Keratinocyte (primary cell): Measurements from ENCODE around the gene KLHL5. TPM values are rescaled to one million over a fixed set of nuclear protein-coding genes. Genes with fewer than 3 reads are reported as not detected.

Experiments
- DNase-seq: peaks from one replicate; pipeline ENCODE4 v3.0.0-alpha.2; 2011; ENCODE audit warnings: low read depth, missing footprints, low spot score
- FAIRE-seq: peaks from 2 replicates; lab custom pipeline; 2011; peaks lifted over from hg19 to GRCh38; lab: Jason Lieb, UNC
- H2AFZ ChIP-seq: 2 replicates; pipeline ENCODE4 v1.6.0; 2012; ENCODE audit warnings: low read length, control low read depth, inconsistent platforms; ENCODE audit not compliant: control insufficient read depth
- H3K27ac ChIP-seq: 2 replicates; pipeline ENCODE4 v1.5.1; 2011; ENCODE audit warnings: low read length; ENCODE audit not compliant: control insufficient read depth, insufficient read depth
- H3K27me3 ChIP-seq: 3 replicates; pipeline ENCODE4 v1.6.0; 2011; ENCODE audit warnings: low read length; ENCODE audit not compliant: control insufficient read depth, insufficient read depth; ENCODE audit errors: extremely low read depth
- H3K36me3 ChIP-seq, 2 experiments: 2 replicates in 1 of 2; 3 replicates in 1 of 2; pipeline ENCODE4 v1.5.1; 2011; ENCODE audit warnings: low read length in 2 of 2, mild to moderate bottlenecking in 1 of 2; ENCODE audit not compliant: control insufficient read depth in 2 of 2, insufficient read depth in 2 of 2; ENCODE audit errors: extremely low read depth in 1 of 2
- H3K4me1 ChIP-seq: 3 replicates; pipeline ENCODE4 v1.5.1; 2011; ENCODE audit warnings: low read length; ENCODE audit not compliant: control insufficient read depth, insufficient read depth; ENCODE audit errors: extremely low read depth
- H3K4me2 ChIP-seq: 3 replicates; pipeline ENCODE4 v1.6.0; 2011; ENCODE audit warnings: low read depth, low read length; ENCODE audit not compliant: control insufficient read depth, insufficient read depth; ENCODE audit errors: extremely low read depth
- H3K4me3 ChIP-seq, 3 experiments: fragments of 200-600 bp in 1 of 3; sonication (generic) in 1 of 3; 2 replicates in 2 of 3; 3 replicates in 1 of 3; pipeline ENCODE4 v1.5.1; 2011 to 2016; ENCODE audit warnings: low read length in 3 of 3, mild to moderate bottlenecking in 3 of 3, control low read depth in 2 of 3, inconsistent platforms in 1 of 3, low read depth in 1 of 3, mixed read lengths in 1 of 3, mixed run types in 1 of 3, moderate library complexity in 1 of 3; ENCODE audit not compliant: control insufficient read depth in 2 of 3, insufficient read depth in 2 of 3; ENCODE audit errors: extremely low read depth in 1 of 3
- H3K79me2 ChIP-seq: 2 replicates; pipeline ENCODE4 v1.6.0; 2012; ENCODE audit warnings: low read length; ENCODE audit not compliant: control insufficient read depth, insufficient read depth
- H3K9ac ChIP-seq: 3 replicates; pipeline ENCODE4 v1.6.0; 2011; ENCODE audit warnings: low read length; ENCODE audit not compliant: control insufficient read depth, insufficient read depth; ENCODE audit errors: extremely low read depth
- H3K9me1 ChIP-seq: 3 replicates; pipeline ENCODE4 v1.6.0; 2011; ENCODE audit warnings: low read length; ENCODE audit not compliant: control insufficient read depth, insufficient read depth; ENCODE audit errors: extremely low read depth
- H3K9me3 ChIP-seq: 2 replicates; pipeline ENCODE4 v1.5.1; 2012; ENCODE audit warnings: low read depth, low read length; ENCODE audit not compliant: control insufficient read depth
- H4K20me1 ChIP-seq: 3 replicates; pipeline ENCODE4 v1.6.0; 2011; ENCODE audit warnings: low read length; ENCODE audit not compliant: control insufficient read depth, insufficient read depth; ENCODE audit errors: extremely low read depth
- EZH2 ChIP-seq: IDR thresholded peaks from one replicate; pipeline ENCODE4 v1.6.1; 2012; ENCODE audit warnings: inconsistent platforms, mild to moderate bottlenecking, low read length, moderate library complexity
- dilution Hi-C: fragments of 300-500 bp; cut with MboI; formaldehyde crosslinking; loops from one replicate; pipeline ENCODE4 v1.7.0; 2020; ENCODE audit warnings: low sequenced_read_pairs; ENCODE audit not compliant: extremely low pct_ligation_motif_present
- polyA plus RNA-seq, 5 experiments: library from polyadenylated mRNA; depleted of rRNA in 3 of 5; stranded (reverse) in 3 of 5; stranded (forward) in 1 of 5; unstranded in 1 of 5; fragments of >200 nt; gene quantifications; 1 replicate in 1 of 5; 2 replicates in 3 of 5; 3 replicates in 1 of 5; pipeline versions ENCODE4 v1.2.1 to v1.2.3, GENCODE V29; 2011 to 2012; ENCODE audit warnings: missing spikeins in 2 of 5, low read depth in 1 of 5, low replicate concordance in 1 of 5
- TF ChIP-seq, protein P1 (sequence below), 3 experiments: IDR thresholded peaks in 1 of 3; conservative IDR thresholded peaks in 1 of 3; optimal IDR thresholded peaks in 1 of 3; 2 replicates in 2 of 3; 3 replicates in 1 of 3; pipeline versions ENCODE3 to v1.5.1; 2011; ENCODE audit warnings: low read length in 3 of 3, mild to moderate bottlenecking in 3 of 3, moderate library complexity in 2 of 3, control low read depth in 1 of 3, inconsistent platforms in 1 of 3; ENCODE audit not compliant: insufficient read depth in 2 of 3; ENCODE audit errors: extremely low read depth in 1 of 3

The KLHL5 gene
- polyA plus RNA-seq, 1 donor (not counting 4 experiments of a cell fraction or from before 2014, with no cell fraction given): 25.4 TPM

DNA sequence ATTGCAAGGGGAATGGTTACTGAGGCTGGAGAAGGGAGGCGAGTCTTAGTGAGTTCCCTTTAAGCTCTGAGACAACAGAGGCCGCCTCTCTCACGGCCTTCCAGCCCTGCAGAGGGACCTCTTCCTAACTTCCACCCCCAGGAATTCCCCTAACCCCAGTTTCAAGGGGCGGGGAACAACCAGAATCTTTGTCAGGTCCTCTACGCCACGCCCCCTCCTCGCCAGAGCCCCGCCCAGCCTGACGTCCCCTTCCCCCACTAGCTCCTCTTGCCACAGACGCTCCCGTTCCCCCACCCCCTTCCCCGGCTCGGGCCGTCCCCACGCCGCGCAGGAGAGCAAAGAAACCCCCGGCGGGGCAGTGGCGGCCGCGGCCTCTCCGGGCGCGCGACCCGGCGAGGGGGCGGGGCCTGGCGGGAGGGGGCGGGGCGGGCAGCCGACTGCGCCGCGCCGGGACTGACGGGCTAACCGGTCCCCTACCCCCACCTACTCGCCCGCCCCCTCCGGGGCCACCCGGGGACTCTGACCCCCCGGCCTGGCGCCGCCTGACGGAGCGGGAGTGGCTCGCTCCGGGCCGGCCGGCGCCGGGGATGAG lies 17.6 kb upstream of the KLHL5 start:
- peak overlapping the region; percentile 89 for H3K27ac ChIP-seq
- no peak for FAIRE-seq
- H3K4me1 ChIP-seq: peaks cover 16% of the 10 kb centered on the region
- peak overlapping the region; percentile 82 for H2AFZ ChIP-seq
- no peak for TF ChIP-seq EZH2
- TF ChIP-seq, protein P1, sequence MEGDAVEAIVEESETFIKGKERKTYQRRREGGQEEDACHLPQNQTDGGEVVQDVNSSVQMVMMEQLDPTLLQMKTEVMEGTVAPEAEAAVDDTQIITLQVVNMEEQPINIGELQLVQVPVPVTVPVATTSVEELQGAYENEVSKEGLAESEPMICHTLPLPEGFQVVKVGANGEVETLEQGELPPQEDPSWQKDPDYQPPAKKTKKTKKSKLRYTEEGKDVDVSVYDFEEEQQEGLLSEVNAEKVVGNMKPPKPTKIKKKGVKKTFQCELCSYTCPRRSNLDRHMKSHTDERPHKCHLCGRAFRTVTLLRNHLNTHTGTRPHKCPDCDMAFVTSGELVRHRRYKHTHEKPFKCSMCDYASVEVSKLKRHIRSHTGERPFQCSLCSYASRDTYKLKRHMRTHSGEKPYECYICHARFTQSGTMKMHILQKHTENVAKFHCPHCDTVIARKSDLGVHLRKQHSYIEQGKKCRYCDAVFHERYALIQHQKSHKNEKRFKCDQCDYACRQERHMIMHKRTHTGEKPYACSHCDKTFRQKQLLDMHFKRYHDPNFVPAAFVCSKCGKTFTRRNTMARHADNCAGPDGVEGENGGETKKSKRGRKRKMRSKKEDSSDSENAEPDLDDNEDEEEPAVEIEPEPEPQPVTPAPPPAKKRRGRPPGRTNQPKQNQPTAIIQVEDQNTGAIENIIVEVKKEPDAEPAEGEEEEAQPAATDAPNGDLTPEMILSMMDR (optimal IDR thresholded peaks at IDR 0.05 in 1 of 3, IDR thresholded peaks at IDR 0.05 in 1 of 3, conservative IDR thresholded peaks at IDR 0.05 in 1 of 3; ENCODE audit: extremely low read depth in 1 of 3, insufficient read depth in 2 of 3, low read length in 3 of 3): peak in 1 of 3 experiments; percentile 19
- no peaks in the 10 kb centered on the region for H3K9me1 ChIP-seq
- H3K4me3 ChIP-seq: peak overlapping the region; percentile 59 to 95 (median 86)
- peaks cover 23% of the 10 kb centered on the region for H3K79me2 ChIP-seq
- H3K9me3 ChIP-seq: no peaks in the 10 kb centered on the region
- peak overlapping the region; percentile 87 for H3K9ac ChIP-seq
- no peaks in the 10 kb centered on the region for H4K20me1 ChIP-seq
- peak; percentile 59 for DNase-seq
- no peaks in the 10 kb centered on the region for H3K27me3 ChIP-seq
- peak overlapping the region; percentile 78 for H3K4me2 ChIP-seq
- dilution Hi-C loops: no loop called here
- H3K36me3 ChIP-seq: no peaks in the 10 kb centered on the region

DNA sequence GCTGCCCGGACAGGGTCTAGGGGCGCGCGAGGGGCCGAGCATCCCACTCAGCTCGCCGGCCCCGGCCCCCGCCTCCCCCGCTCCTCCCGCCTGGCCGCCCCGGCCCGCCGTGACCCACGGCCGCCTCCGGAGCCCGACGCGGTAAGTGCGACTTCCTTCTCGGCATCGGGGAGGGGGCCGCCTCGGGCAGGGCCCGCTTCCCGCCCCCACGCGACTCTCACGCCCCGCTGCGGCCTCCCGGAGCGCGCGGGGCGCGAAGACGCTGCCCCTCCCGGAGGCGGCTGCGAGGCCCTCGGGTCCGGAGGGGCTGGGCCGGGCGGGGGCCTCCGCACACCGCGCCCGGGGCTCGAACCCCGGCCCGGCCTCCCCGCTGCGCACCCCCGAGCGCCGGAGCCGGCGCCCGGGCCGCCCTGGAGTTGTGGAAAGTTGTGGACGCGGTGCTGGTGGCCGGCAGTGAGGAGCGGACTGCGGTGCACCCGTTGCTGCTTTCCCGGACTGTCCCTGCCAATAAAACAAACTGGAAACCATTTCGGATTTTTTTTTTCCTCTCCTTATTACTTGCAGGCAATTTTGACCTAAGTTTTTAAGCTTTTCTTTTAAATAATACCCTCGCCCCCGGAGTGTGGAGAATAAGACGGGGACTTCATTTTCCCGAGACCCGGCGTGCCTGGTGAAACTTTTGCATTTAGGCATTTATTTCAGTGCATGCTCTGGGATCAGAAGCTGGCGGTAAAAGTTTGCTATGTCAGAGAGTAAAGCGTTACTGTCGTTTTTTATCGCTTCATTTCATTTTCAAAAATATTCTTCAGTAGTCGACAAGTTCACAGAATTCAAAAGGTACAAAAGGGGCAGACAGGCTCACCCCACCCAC lies 16.8 kb upstream of the KLHL5 start:
- FAIRE-seq: no peak
- H3K9ac ChIP-seq: peak overlapping the region; percentile 87
- peaks cover 16% of the 10 kb centered on the region for H3K4me1 ChIP-seq
- DNase-seq: no peak
- no peak for TF ChIP-seq EZH2
- TF ChIP-seq, protein P1 (optimal IDR thresholded peaks at IDR 0.05 in 1 of 3, IDR thresholded peaks at IDR 0.05 in 1 of 3, conservative IDR thresholded peaks at IDR 0.05 in 1 of 3; ENCODE audit: extremely low read depth in 1 of 3, insufficient read depth in 2 of 3, low read length in 3 of 3): no peak
- peak overlapping the region; percentile 51 for H2AFZ ChIP-seq
- H3K27me3 ChIP-seq: no peaks in the 10 kb centered on the region
- H4K20me1 ChIP-seq: no peaks in the 10 kb centered on the region
- H3K4me2 ChIP-seq: peak overlapping the region; percentile 77
- H3K36me3 ChIP-seq: no peaks in the 10 kb centered on the region
- peaks cover 23% of the 10 kb centered on the region for H3K79me2 ChIP-seq
- H3K27ac ChIP-seq: peak overlapping the region; percentile 89
- H3K9me3 ChIP-seq: no peaks in the 10 kb centered on the region
- dilution Hi-C loops: no loop called here
- no peaks in the 10 kb centered on the region for H3K9me1 ChIP-seq
- H3K4me3 ChIP-seq: peak overlapping the region; percentile 59 to 95 (median 86)
